HL-60/S4 treated with phorbol 12-myristate 13-acetate at 8.2 ng/mL for 4 days and 3 days (cell line): ENCODE data around the gene ACTN1.
"Not testable (repeated sequence)": the region's sequence is repeated elsewhere in the genome, so short reads cannot be mapped to it uniquely, and the experiment has no call there.

Experiments
- in situ Hi-C: fragments of 300-500 bp; cut with MboI; formaldehyde crosslinking; loops from 2 replicates; pipeline ENCODE4 v1.15.0; 2022; ENCODE audit warnings: low sequenced_read_pairs

Gene ACTN1

GRCh38 chr14:68986926-68987652 lies 8.0 kb upstream of the ACTN1 start:
- in situ Hi-C loops, result no loop called here

- in situ Hi-C loops, result no loop called here
Measured at GRCh38 chr14:68986225-68986624, 7.1 kb upstream of the ACTN1 start.

GRCh38 chr14:68984686-68985085 lies 5.6 kb upstream of the ACTN1 start:
- in situ Hi-C loops, result no loop called here

- in situ Hi-C loops, result no loop called here
Measured at GRCh38 chr14:68983191-68983590, 4.1 kb upstream of the ACTN1 start.

GRCh38 chr14:68982581-68982980 lies 3.5 kb upstream of the ACTN1 start:
- in situ Hi-C loops, result no loop called here

- in situ Hi-C loops, result no loop called here
Measured at GRCh38 chr14:68981539-68981976, 2.5 kb upstream of the ACTN1 start.

GRCh38 chr14:68981139-68981538 lies 2.0 kb upstream of the ACTN1 start:
- in situ Hi-C loops, result no loop called here

- in situ Hi-C loops, result no loop called here
Measured at GRCh38 chr14:68979722-68980451, 785 bp upstream of the ACTN1 start.

- in situ Hi-C loops, result no loop called here
Measured at GRCh38 chr14:68978172-68978911, 760 bp downstream of the ACTN1 start.

- in situ Hi-C loops, result no loop called here
Measured at GRCh38 chr14:68977718-68978171, 1.4 kb downstream of the ACTN1 start.

- in situ Hi-C loops, result no loop called here
Measured at GRCh38 chr14:68977180-68977717, 1.9 kb downstream of the ACTN1 start.

- in situ Hi-C loops, result no loop called here
Measured at GRCh38 chr14:68976160-68977067, 2.7 kb downstream of the ACTN1 start.

- in situ Hi-C loops, result no loop called here
Measured at GRCh38 chr14:68975667-68976066, 3.4 kb downstream of the ACTN1 start.

GRCh38 chr14:68974759-68975347 lies 4.2 kb downstream of the ACTN1 start:
- in situ Hi-C loops, result no loop called here

GRCh38 chr14:68973639-68974038 lies 5.5 kb downstream of the ACTN1 start:
- in situ Hi-C loops, result no loop called here

- in situ Hi-C loops, result not testable (repeated sequence)
Measured at GRCh38 chr14:68973219-68973565, 5.9 kb downstream of the ACTN1 start.

GRCh38 chr14:68972507-68973218 lies 6.4 kb downstream of the ACTN1 start:
- in situ Hi-C loops, result no loop called here

- in situ Hi-C loops, result no loop called here
Measured at GRCh38 chr14:68971411-68972035, 7.6 kb downstream of the ACTN1 start.

GRCh38 chr14:68970736-68971135 lies 8.4 kb downstream of the ACTN1 start:
- in situ Hi-C loops, result no loop called here
